D721Med (cell line): ENCODE measurements around the gene GPR25.

Source experiments
- DNase-seq: peaks from one replicate; pipeline ENCODE4 v3.0.0; 2011; ENCODE audit warnings: low spot score; ENCODE audit not compliant: insufficient read length
- FAIRE-seq: peaks from 2 replicates; lab custom pipeline; 2011; peaks lifted over from hg19 to GRCh38; lab: Jason Lieb, UNC
- TF ChIP-seq, protein P1 (sequence below): IDR thresholded peaks from 2 replicates; pipeline ENCODE4 v1.5.1; 2012; ENCODE audit warnings: mild to moderate bottlenecking, control low read depth; ENCODE audit not compliant: insufficient read depth; ENCODE audit errors: missing control alignments

GPR25 gene

DNA sequence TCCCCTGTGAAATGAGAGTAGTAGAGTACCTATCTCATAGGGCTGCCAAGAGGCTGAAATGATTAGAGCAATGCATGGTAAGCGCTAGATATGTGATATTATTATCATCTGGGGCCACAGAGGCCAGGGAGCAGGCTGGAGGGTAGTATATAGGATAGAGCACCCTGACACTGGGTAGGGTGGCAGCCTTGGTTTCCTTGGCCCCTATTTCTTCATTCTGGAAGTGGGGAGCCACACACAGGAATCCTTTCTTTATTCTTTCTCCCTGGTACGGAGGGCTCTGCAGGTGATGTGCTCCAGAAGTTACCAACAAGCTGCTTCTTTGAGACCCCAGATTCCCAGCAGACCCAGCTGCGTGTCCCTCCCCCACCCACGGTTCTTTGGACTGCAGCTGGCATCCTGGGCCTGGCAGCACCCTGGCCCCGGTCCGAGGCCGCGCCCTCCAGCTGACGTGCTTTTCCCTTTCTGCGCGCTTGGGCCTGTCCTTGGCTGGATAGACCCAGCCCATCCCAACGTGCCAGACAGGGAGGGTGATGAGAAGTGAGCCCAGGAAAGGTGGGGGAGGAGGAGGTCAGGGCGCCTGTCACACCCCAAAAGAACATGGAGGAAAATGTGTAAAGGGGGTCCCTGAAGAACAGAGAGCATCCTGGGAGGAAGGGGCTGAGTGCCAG, 40.1 kb downstream of the GPR25 start:
- TF ChIP-seq, protein P1, sequence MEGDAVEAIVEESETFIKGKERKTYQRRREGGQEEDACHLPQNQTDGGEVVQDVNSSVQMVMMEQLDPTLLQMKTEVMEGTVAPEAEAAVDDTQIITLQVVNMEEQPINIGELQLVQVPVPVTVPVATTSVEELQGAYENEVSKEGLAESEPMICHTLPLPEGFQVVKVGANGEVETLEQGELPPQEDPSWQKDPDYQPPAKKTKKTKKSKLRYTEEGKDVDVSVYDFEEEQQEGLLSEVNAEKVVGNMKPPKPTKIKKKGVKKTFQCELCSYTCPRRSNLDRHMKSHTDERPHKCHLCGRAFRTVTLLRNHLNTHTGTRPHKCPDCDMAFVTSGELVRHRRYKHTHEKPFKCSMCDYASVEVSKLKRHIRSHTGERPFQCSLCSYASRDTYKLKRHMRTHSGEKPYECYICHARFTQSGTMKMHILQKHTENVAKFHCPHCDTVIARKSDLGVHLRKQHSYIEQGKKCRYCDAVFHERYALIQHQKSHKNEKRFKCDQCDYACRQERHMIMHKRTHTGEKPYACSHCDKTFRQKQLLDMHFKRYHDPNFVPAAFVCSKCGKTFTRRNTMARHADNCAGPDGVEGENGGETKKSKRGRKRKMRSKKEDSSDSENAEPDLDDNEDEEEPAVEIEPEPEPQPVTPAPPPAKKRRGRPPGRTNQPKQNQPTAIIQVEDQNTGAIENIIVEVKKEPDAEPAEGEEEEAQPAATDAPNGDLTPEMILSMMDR, result no peak
- no peak for FAIRE-seq
- no peak for DNase-seq

DNA sequence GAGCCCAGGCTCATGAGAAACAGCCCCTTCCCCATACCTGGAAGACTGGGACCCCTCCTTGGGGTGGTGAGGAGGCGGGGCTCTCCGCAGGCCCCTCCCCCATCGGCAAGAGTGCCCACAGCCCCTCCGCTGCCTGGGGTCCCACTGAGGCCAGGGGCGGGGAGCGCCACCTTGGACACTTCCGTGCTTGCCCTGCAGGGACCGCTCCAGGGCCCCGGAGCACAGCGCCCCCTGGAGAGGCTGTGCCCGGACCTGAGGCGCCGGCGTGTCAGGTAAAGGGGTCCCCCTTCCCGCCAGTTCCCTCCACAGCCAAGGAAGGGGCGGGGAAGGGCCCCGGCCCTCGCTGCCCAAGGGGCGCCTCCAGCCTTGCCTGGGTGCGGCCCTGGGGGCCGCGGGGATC, 43.4 kb downstream of the GPR25 start:
- DNase-seq (no peak), FAIRE-seq (no peak)
- TF ChIP-seq, protein P1, result no peak

DNA sequence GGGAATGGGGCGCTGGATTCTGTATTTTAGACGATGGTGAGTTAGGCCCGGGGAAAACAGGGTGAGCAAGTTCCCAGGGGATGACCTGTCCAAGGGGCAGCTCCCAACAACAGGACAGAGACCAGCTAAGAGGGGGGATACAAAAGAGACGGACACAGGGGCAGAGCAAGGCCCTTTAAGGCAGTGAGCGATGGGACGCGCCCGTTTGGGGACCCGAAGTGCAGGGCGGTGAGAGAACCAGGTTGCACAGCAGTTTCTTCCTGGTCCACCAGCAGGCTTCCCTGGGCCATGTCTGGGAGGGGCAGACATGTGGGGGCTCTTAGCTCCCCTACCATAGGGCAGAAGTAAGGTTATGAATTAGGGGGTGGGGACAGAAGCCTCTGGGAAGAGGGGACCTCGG, 43.9 kb downstream of the GPR25 start:
- no peak for DNase-seq
- no peak for FAIRE-seq
- TF ChIP-seq, protein P1, result no peak

DNA sequence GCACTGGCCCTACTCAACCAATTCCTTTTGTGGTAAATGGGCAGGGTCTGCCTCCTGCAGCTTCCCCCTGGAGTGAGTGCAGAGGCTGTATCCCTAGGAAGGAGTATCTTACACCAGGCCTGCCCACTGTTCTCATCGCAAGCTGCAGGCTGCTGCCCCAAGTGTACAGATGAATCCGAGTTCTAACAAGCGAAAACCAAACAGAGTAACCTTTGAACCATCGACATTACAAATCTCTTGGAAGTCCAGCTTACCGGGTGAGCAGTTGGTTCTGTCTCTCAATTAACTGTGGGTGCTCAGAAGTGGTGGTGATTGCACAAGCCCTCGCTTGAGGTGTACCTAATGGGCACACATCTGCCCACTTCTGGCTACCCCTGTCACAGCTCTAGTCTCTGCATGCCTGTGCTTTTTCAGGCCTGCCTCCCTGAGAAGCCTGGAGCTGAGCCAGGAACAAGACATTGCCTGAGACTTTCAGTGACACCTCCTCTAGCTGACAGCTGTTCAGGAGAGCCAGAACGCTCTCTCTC, 44.6 kb downstream of the GPR25 start:
- TF ChIP-seq, protein P1, result no peak
- DNase-seq (no peak), FAIRE-seq (no peak)

DNA sequence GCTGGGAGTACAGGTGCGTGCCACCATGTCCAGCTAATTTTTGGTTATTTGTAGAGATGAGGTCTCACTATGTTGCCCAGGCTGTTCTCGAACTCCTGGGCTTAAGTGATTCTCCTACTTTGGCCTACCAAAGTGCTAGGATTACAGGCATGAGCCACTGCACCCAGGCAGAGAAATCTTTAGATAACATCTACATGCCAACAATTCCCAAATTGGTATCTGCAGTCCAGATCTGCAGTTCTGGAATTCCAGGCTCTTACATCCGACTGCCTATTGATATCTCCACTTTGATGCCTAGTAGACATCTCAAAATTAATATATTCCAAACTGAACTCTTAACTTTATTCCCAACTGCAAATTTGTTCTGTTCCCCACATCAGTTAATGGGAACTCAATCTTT, 45.2 kb downstream of the GPR25 start:
- FAIRE-seq (no peak), DNase-seq (no peak)
- TF ChIP-seq, protein P1, result no peak

DNA sequence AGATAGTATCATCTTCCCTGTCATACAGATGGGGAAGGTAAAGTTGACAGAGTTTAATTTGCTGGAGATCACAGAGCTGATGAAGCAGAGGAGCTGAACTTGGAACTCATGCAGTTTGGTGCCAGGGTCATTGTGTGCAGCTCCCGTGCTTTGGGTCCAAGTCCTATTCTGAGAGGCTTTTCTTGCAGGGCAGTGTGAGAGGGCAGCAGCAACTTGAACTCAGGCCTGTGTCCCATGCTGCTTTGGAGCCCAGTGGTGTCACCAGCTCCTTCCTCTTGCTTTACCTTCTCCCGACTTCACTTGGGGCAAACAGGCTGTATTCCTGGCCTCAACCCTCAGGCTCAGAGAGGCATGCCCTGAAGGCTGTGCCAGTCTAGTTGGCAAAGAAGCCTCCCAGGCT, 46.6 kb downstream of the GPR25 start:
- FAIRE-seq, result no peak
- TF ChIP-seq, protein P1, result no peak
- DNase-seq, result no peak

DNA sequence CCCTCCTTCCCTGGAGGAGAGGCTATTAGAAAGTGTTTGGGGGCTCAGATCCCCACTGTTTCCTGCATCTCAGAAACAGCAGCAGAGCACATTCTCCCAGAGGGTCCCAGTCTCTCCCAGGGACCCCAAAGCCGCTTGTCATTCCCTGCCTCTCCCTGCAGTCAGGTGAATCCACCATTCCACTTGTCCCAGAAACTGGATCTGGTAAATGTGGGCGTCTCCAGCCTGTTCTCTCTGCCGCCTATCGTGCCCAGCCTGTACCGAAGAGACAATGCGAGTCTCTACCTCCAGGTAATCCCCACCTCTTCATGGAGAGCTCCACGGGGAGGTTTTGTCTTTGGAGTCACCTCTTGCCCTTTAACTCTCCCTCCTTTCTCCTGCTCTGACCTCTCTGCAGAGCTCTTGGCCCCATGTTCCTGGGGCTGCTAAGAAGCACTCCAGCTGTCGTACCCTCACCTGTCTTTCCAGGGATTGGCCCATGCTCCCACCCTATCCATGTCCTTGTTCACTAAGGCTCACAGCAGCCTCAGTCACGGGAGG, 48.9 kb downstream of the GPR25 start:
- TF ChIP-seq, protein P1, result no peak
- FAIRE-seq, result no peak
- DNase-seq, result no peak
